ENCODE measurements around the gene DNAI4.

GRCh38 chr1:66968574-66968973 is 43.9 kb upstream of the DNAI4 start:
- TF ChIP-seq POLR2A (IDR thresholded peaks at IDR 0.05) (no peak), CTCF (IDR thresholded peaks at IDR 0.05) (no peak)

All from esophagus squamous epithelium (tissue), 4 donors.